NB4 (cell line): ENCODE data around the gene COQ4.

Experiments
- DNase-seq: peaks from one replicate; pipeline ENCODE4 v3.0.0; 2010; ENCODE audit warnings: low read depth
- H3K4me3 ChIP-seq: one replicate; pipeline ENCODE4 v1.5.1; 2011; ENCODE audit warnings: mild to moderate bottlenecking, low read depth, low read length, moderate library complexity
- CTCF ChIP-seq: IDR thresholded peaks from one replicate; pipeline ENCODE4 v1.5.1; 2012; ENCODE audit warnings: low read depth, low read length
- MAX ChIP-seq: IDR thresholded peaks from 2 replicates; pipeline ENCODE4 v1.6.1; 2011; ENCODE audit warnings: low read depth, low read length
- MYC ChIP-seq: IDR thresholded peaks from 2 replicates; pipeline ENCODE4 v1.6.1; 2011; ENCODE audit warnings: low read depth, low read length
- POLR2A ChIP-seq: IDR thresholded peaks from 2 replicates; pipeline ENCODE4 v1.6.1; 2011; ENCODE audit warnings: mild to moderate bottlenecking; ENCODE audit not compliant: insufficient read length; ENCODE audit errors: extremely low read depth

Gene COQ4

GRCh38 chr9:128344931-128345605 lies 22.4 kb downstream of the COQ4 start:
- no peak overlapping the region for H3K4me3 ChIP-seq
- TF ChIP-seq MYC: no peak
- no peak for TF ChIP-seq CTCF
- TF ChIP-seq POLR2A: no peak
- no peak for TF ChIP-seq MAX
- DNase-seq: no peak

GRCh38 chr9:128349125-128349524 lies 26.5 kb downstream of the COQ4 start:
- TF ChIP-seq POLR2A (no peak), MYC (no peak), MAX (no peak), CTCF (no peak)
- DNase-seq: no peak
- H3K4me3 ChIP-seq: no peak overlapping the region

- DNase-seq: no peak
- no peak overlapping the region for H3K4me3 ChIP-seq
- TF ChIP-seq MAX (no peak), MYC (no peak), POLR2A (no peak), CTCF (no peak)
Measured at GRCh38 chr9:128349772-128350171, 27.1 kb downstream of the COQ4 start.

- no peak for TF ChIP-seq CTCF
- no peak for TF ChIP-seq POLR2A
- no peak for TF ChIP-seq MYC
- TF ChIP-seq MAX: no peak
- no peak for DNase-seq
Measured at GRCh38 chr9:128355451-128355850, 32.8 kb downstream of the COQ4 start.

GRCh38 chr9:128358090-128358489 lies 35.5 kb downstream of the COQ4 start:
- no peak for TF ChIP-seq MAX
- no peak for TF ChIP-seq POLR2A
- TF ChIP-seq MYC: no peak
- TF ChIP-seq CTCF: no peak
- no peak overlapping the region for H3K4me3 ChIP-seq
- DNase-seq: no peak

More at GRCh38 chr9:128355451-128355850, 32.8 kb downstream of the COQ4 start:
- no peak overlapping the region for H3K4me3 ChIP-seq

- no peak overlapping the region for H3K4me3 ChIP-seq
- DNase-seq: no peak
- no peak for TF ChIP-seq MYC
Measured at GRCh38 chr9:128358861-128359260, 36.2 kb downstream of the COQ4 start.
